H9 (cell line): ENCODE measurements around the gene HECA. TPM values are rescaled to one million over a fixed set of nuclear protein-coding genes. Genes with fewer than 3 reads are reported as not detected.

Experiments
- DNase-seq: peaks from one replicate; pipeline ENCODE4 v3.0.0-alpha.2; 2017
- H2AFZ ChIP-seq: one replicate; pipeline ENCODE4 v1.6.1; 2013; ENCODE audit warnings: mild to moderate bottlenecking, low read length, control low read depth, moderate library complexity
- H2AK5ac ChIP-seq: 2 replicates; pipeline ENCODE4 v1.6.1; 2013; ENCODE audit warnings: low read length, control low read depth, mixed read lengths; ENCODE audit not compliant: insufficient read length
- H2BK120ac ChIP-seq: one replicate; pipeline ENCODE4 v1.6.1; 2013; ENCODE audit warnings: low read depth, mild to moderate bottlenecking, low read length, control low read depth, inconsistent platforms; ENCODE audit not compliant: poor library complexity, severe bottlenecking
- H2BK12ac ChIP-seq: 2 replicates; pipeline ENCODE4 v1.6.1; 2013; ENCODE audit warnings: low read length, control low read depth, mixed read lengths, low read depth; ENCODE audit not compliant: insufficient read length
- H2BK15ac ChIP-seq: 2 replicates; pipeline ENCODE4 v1.6.1; 2013; ENCODE audit warnings: low read depth, low read length, control low read depth
- H2BK20ac ChIP-seq: one replicate; pipeline ENCODE4 v1.6.1; 2013; ENCODE audit warnings: low read depth, mild to moderate bottlenecking, low read length, control low read depth, inconsistent platforms; ENCODE audit not compliant: poor library complexity, severe bottlenecking
- H2BK5ac ChIP-seq: 2 replicates; pipeline ENCODE4 v1.6.1; 2013; ENCODE audit warnings: low read length, control low read depth, mixed read lengths; ENCODE audit not compliant: insufficient read length
- H3K14ac ChIP-seq: 2 replicates; pipeline ENCODE4 v1.6.1; 2013; ENCODE audit warnings: low read length, control low read depth; ENCODE audit not compliant: insufficient read depth
- H3K18ac ChIP-seq: 2 replicates; pipeline ENCODE4 v1.6.1; 2013; ENCODE audit warnings: low read depth, mild to moderate bottlenecking, mixed read lengths, low read length, control low read depth; ENCODE audit not compliant: insufficient read length
- H3K23ac ChIP-seq: 2 replicates; pipeline ENCODE4 v1.6.1; 2013; ENCODE audit warnings: low read length, control low read depth, mixed read lengths, low read depth; ENCODE audit not compliant: insufficient read length
- H3K23me2 ChIP-seq: 2 replicates; pipeline ENCODE4 v1.6.1; 2013; ENCODE audit warnings: low read depth, mild to moderate bottlenecking, mixed read lengths, low read length, control low read depth; ENCODE audit not compliant: insufficient read length, poor library complexity, severe bottlenecking
- H3K27ac ChIP-seq: 2 replicates; pipeline ENCODE4 v1.5.1; 2013; ENCODE audit warnings: low read length, control low read depth, mixed read lengths, low read depth; ENCODE audit not compliant: insufficient read length
- H3K27me3 ChIP-seq: 2 replicates; pipeline ENCODE4 v1.6.1; 2013; ENCODE audit warnings: low read length, control low read depth, inconsistent platforms; ENCODE audit not compliant: insufficient read depth
- H3K4ac ChIP-seq: 2 replicates; pipeline ENCODE4 v1.6.1; 2013; ENCODE audit warnings: low read depth, mild to moderate bottlenecking, control low read depth, inconsistent platforms, low read length, moderate library complexity
- H3K4me1 ChIP-seq: 2 replicates; pipeline ENCODE4 v1.6.1; 2013; ENCODE audit warnings: low read length, control low read depth, inconsistent platforms; ENCODE audit not compliant: insufficient read depth
- H3K4me2 ChIP-seq: 2 replicates; pipeline ENCODE4 v1.6.1; 2013; ENCODE audit warnings: low read length, control low read depth, mixed read lengths; ENCODE audit not compliant: insufficient read length, insufficient read depth
- H3K56ac ChIP-seq: 2 replicates; pipeline ENCODE4 v1.6.1; 2013; ENCODE audit warnings: low read depth, mild to moderate bottlenecking, mixed read lengths, low read length, control low read depth; ENCODE audit not compliant: insufficient read length
- H3K79me1 ChIP-seq: 2 replicates; pipeline ENCODE4 v1.6.1; 2013; ENCODE audit warnings: low read depth, mild to moderate bottlenecking, moderate library complexity, low read length, control low read depth, inconsistent platforms; ENCODE audit not compliant: insufficient read depth, poor library complexity, severe bottlenecking
- H3K79me2 ChIP-seq: 2 replicates; pipeline ENCODE4 v1.6.1; 2013; ENCODE audit warnings: low read length, control low read depth, inconsistent platforms; ENCODE audit not compliant: insufficient read depth
- H3K9ac ChIP-seq: 2 replicates; pipeline ENCODE4 v1.6.1; 2013; ENCODE audit warnings: low read length, control low read depth, mixed read lengths; ENCODE audit not compliant: insufficient read length; ENCODE audit errors: extremely low read depth
- H3K9me3 ChIP-seq: one replicate; pipeline ENCODE4 v1.6.1; 2013; ENCODE audit warnings: low read depth, low read length, inconsistent platforms; ENCODE audit not compliant: control insufficient read depth
- H3T11ph ChIP-seq: one replicate; pipeline ENCODE4 v1.6.1; 2013; ENCODE audit warnings: mild to moderate bottlenecking, low read length, control low read depth, inconsistent platforms
- H4K20me1 ChIP-seq: one replicate; pipeline ENCODE4 v1.6.1; 2013; ENCODE audit not compliant: control insufficient read depth, insufficient read length, insufficient read depth
- H4K5ac ChIP-seq: 2 replicates; pipeline ENCODE4 v1.6.1; 2013; ENCODE audit warnings: low read depth, mild to moderate bottlenecking, mixed read lengths, low read length, control low read depth; ENCODE audit not compliant: insufficient read length
- H4K8ac ChIP-seq: replicated peaks from 2 replicates; pipeline ENCODE4 v1.6.1; 2013; ENCODE audit warnings: low read length, control low read depth, mixed read lengths, low read depth; ENCODE audit not compliant: insufficient read length
- H4K91ac ChIP-seq: 2 replicates; pipeline ENCODE4 v1.6.1; 2013; ENCODE audit warnings: low read depth, mild to moderate bottlenecking, moderate library complexity, mixed read lengths, low read length, control low read depth; ENCODE audit not compliant: insufficient read length
- H3K27ac Mint-ChIP-seq, 3 experiments: 2 replicates in 2 of 3; 3 replicates in 1 of 3; pipeline ENCODE4 v1.8.0; 2020 to 2021; ENCODE audit warnings: mixed read lengths in 3 of 3, mild to moderate bottlenecking in 1 of 3, moderate library complexity in 1 of 3
- H3K27me3 Mint-ChIP-seq: 2 replicates; pipeline ENCODE4 v1.8.0; 2021; ENCODE audit warnings: low read depth, mild to moderate bottlenecking, moderate library complexity, mixed read lengths
- H3K36me3 Mint-ChIP-seq, 3 experiments: 2 replicates in 2 of 3; 3 replicates in 1 of 3; pipeline ENCODE4 v1.8.0; 2020 to 2021; ENCODE audit warnings: low read depth in 3 of 3, mixed read lengths in 3 of 3; ENCODE audit not compliant: insufficient read depth in 1 of 3
- H3K4me1 Mint-ChIP-seq, 2 experiments: 2 replicates each; pipeline ENCODE4 v1.8.0; 2020; ENCODE audit warnings: mixed read lengths in 2 of 2
- H3K4me3 Mint-ChIP-seq, 2 experiments: 2 replicates in 1 of 2; 3 replicates in 1 of 2; pipeline ENCODE4 v1.8.0; 2020 to 2021; ENCODE audit warnings: mild to moderate bottlenecking in 2 of 2, mixed read lengths in 2 of 2, moderate library complexity in 1 of 2
- H3K9me3 Mint-ChIP-seq, 2 experiments: 2 replicates in 1 of 2; 3 replicates in 1 of 2; pipeline ENCODE4 v1.8.0; 2020; ENCODE audit warnings: mild to moderate bottlenecking in 2 of 2, mixed read lengths in 2 of 2, moderate library complexity in 1 of 2
- CTCF ChIP-seq: fragments of 200-600 bp; sonication (generic); conservative IDR thresholded peaks from 3 replicates; pipeline ENCODE4 v1.8.0; 2021; ENCODE audit warnings: antibody characterized with exemption, mild to moderate bottlenecking
- WGBS: extraction: QIAGEN DNeasy Blood & Tissue Kit; methylation state at CpG from one replicate; pipeline ENCODE4 v1.1.7; 2013; ENCODE audit warnings: missing lambda C conversion rate, low lambda C conversion rate, mixed read lengths; ENCODE audit not compliant: insufficient read length; ENCODE audit errors: extremely low coverage; 5-methylcytosine and 5-hydroxymethylcytosine counted together
- total RNA-seq: library from RNA; stranded (reverse); gene quantifications from 2 replicates; pipeline ENCODE4 v1.2.1, GENCODE V29; 2021

HECA gene
- total RNA-seq, 1 experiment from 2014 or later, result 4.8 TPM

DNA sequence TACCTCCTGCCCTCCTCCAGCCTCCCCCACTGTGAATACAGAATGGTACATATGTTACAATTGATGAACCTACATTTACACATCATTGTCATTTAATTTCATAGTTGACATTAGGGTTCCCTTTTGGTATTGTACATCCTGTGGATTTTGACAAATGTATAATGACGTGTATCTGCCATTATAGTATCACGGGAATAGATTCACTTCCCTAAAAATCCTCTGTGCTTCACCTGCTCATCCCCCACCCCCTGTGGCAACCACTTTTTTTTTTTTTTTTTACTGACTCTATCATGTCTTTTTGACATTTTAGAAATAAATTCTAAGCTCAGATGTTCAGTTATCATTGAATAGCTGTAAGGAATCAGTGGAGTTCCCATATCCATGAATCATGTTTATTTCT is 30.4 kb downstream of the HECA start:
- H3K4me1 Mint-ChIP-seq, result peaks cover 15 to 20% of the 10 kb centered on the region in 2 experiments
- no peak overlapping the region for H2BK12ac ChIP-seq
- H3K4me1 ChIP-seq, result 0 out of 2 replicates have a peak, but pooled peaks cover 3% of the 10 kb centered on the region
- H4K91ac ChIP-seq, result no peak overlapping the region
- H3K27me3 Mint-ChIP-seq, result no peaks in the 10 kb centered on the region; the same call in 1 of the 2 replicates
- H3K27ac Mint-ChIP-seq, result no peak overlapping the region
- H2BK20ac ChIP-seq, result no peak overlapping the region
- H3K4me2 ChIP-seq, result no peak overlapping the region
- H3K56ac ChIP-seq, result no peak overlapping the region
- no peak overlapping the region for H3K4me3 Mint-ChIP-seq
- no peaks in the 10 kb centered on the region for H3K79me1 ChIP-seq
- no peak overlapping the region for H3K23ac ChIP-seq
- H3K9me3 Mint-ChIP-seq, result no peaks in the 10 kb centered on the region
- no peak overlapping the region for H2AK5ac ChIP-seq
- no peaks in the 10 kb centered on the region for H3K79me2 ChIP-seq
- no peaks in the 10 kb centered on the region for H3K23me2 ChIP-seq
- TF ChIP-seq CTCF, result no peak
- peaks cover 0 to 10% (median 8%) of the 10 kb centered on the region in 3 experiments; a peak in 5 of 7 replicates for H3K36me3 Mint-ChIP-seq
- no peaks in the 10 kb centered on the region for H4K20me1 ChIP-seq
- H3K27me3 ChIP-seq, result no peaks in the 10 kb centered on the region
- no peak overlapping the region for H2AFZ ChIP-seq
- H2BK120ac ChIP-seq, result no peak overlapping the region
- no peak overlapping the region for H3K14ac ChIP-seq
- H3K18ac ChIP-seq, result no peak overlapping the region
- H3K4ac ChIP-seq, result no peak overlapping the region
- H4K5ac ChIP-seq, result no peak overlapping the region
- no peaks in the 10 kb centered on the region for H3K9me3 ChIP-seq
- H2BK5ac ChIP-seq, result no peak overlapping the region
- H3K9ac ChIP-seq, result no peak overlapping the region
- no peak overlapping the region for H2BK15ac ChIP-seq
- no peak for DNase-seq
- no peak overlapping the region for H3T11ph ChIP-seq
- WGBS, result no CpG with 5 or more reads among the region's 2 CpGs
- no peak overlapping the region for H4K8ac ChIP-seq
- no peak overlapping the region for H3K27ac ChIP-seq
